ENCODE measurements around the gene TNFSF11. TPM values are rescaled to one million over a fixed set of nuclear protein-coding genes. Genes with fewer than 3 reads are reported as not detected.
A peak's percentile ranks its signal among the peaks of the same experiment; 100 is the strongest.

The TNFSF11 gene
- total and polyA plus RNA-seq, 2 donors (not counting 1 experiment from before 2014, with no cell fraction given), result not detected

DNA sequence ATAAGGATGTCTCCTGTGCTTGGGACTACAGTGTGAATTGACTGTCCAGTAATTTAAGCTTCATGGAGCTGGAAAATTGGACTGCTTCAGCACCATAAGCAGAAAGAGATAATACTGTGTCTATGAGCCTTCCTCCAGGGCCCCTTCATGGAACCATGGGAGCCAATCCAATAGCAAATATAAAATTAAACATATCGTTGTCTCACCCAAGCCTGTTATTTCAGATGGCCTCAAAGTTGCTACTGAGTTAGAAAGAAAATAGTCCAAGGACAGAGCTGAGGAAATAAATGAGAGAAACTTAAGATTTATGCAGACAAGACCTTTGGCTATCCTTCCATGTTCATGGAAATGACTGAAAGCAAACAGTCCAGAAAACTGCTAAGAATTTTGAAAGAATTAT lies 57.2 kb downstream of the TNFSF11 start:
- Histone ChIP-seq H3K9me3 (ENCODE audit: control insufficient read depth, insufficient read depth, low read depth, low read length) (no peaks in the 10 kb centered on the region), H3K27ac (ENCODE audit: insufficient read depth, low read length) (no peak overlapping the region), H3K79me2 (ENCODE audit: control insufficient read depth, insufficient read depth, low read length) (no peaks in the 10 kb centered on the region), H3K27me3 (ENCODE audit: control insufficient read depth, insufficient read depth, low read length) (peaks cover 6% of the 10 kb centered on the region), H4K20me1 (ENCODE audit: control insufficient read depth, extremely low read depth, insufficient read depth, low read length) (no peaks in the 10 kb centered on the region), H3K4me2 (ENCODE audit: extremely low read depth, insufficient read depth, low read length) (no peak overlapping the region), H3K4me1 (ENCODE audit: control insufficient read depth, extremely low read depth, insufficient read depth, low read length) (no peaks in the 10 kb centered on the region), H2AFZ (ENCODE audit: low read length) (no peak overlapping the region), H3K4me3 (replicated peaks in 1 of 4; ENCODE audit: control extremely low read depth in 1 of 4, insufficient read depth in 1 of 4, low read depth in 3 of 4, low read length in 4 of 4) (no peak overlapping the region), H3K9ac (ENCODE audit: insufficient read depth, low read length) (no peak overlapping the region), H3K36me3 (ENCODE audit: control insufficient read depth, insufficient read depth, low read length) (no peaks in the 10 kb centered on the region)
- no peak for DNase-seq (ENCODE audit: low read depth in 2 of 2)
- TF ChIP-seq, protein P1, sequence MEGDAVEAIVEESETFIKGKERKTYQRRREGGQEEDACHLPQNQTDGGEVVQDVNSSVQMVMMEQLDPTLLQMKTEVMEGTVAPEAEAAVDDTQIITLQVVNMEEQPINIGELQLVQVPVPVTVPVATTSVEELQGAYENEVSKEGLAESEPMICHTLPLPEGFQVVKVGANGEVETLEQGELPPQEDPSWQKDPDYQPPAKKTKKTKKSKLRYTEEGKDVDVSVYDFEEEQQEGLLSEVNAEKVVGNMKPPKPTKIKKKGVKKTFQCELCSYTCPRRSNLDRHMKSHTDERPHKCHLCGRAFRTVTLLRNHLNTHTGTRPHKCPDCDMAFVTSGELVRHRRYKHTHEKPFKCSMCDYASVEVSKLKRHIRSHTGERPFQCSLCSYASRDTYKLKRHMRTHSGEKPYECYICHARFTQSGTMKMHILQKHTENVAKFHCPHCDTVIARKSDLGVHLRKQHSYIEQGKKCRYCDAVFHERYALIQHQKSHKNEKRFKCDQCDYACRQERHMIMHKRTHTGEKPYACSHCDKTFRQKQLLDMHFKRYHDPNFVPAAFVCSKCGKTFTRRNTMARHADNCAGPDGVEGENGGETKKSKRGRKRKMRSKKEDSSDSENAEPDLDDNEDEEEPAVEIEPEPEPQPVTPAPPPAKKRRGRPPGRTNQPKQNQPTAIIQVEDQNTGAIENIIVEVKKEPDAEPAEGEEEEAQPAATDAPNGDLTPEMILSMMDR (conservative IDR thresholded peaks at IDR 0.05 in 1 of 2, IDR thresholded peaks at IDR 0.05 in 1 of 2; ENCODE audit: low read depth in 1 of 2, low read length in 2 of 2), result no peak
- TF ChIP-seq EZH2 (IDR thresholded peaks at IDR 0.05; ENCODE audit: low read length, missing control alignments), result no peak

DNA sequence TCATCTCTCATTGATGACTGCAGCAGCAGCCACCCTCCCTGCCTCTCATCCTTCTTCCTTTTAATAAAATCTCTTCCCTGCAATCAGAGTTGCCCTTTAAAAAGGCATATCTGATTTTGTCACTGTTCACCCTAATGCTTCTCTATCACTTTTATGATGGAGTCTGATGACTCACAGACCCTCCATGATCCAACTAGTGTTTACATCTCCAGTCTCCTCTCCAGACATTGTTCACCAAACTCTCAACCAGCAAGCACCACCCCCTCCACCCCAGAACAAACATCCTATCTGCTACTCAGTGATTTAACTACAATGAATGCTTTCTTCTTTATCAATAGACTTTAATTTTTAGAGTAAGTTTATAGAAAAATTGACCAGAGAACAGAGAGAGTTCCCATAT lies 59.5 kb downstream of the TNFSF11 start:
- Histone ChIP-seq H2AFZ (ENCODE audit: low read length) (no peak overlapping the region), H3K79me2 (ENCODE audit: control insufficient read depth, insufficient read depth, low read length) (no peaks in the 10 kb centered on the region), H3K4me3 (replicated peaks in 1 of 4; ENCODE audit: control extremely low read depth in 1 of 4, insufficient read depth in 1 of 4, low read depth in 3 of 4, low read length in 4 of 4) (no peak overlapping the region), H3K36me3 (ENCODE audit: control insufficient read depth, insufficient read depth, low read length) (no peaks in the 10 kb centered on the region), H3K4me1 (ENCODE audit: control insufficient read depth, extremely low read depth, insufficient read depth, low read length) (no peaks in the 10 kb centered on the region), H3K9me3 (ENCODE audit: control insufficient read depth, insufficient read depth, low read depth, low read length) (no peaks in the 10 kb centered on the region), H3K4me2 (ENCODE audit: extremely low read depth, insufficient read depth, low read length) (no peak overlapping the region), H3K27me3 (ENCODE audit: control insufficient read depth, insufficient read depth, low read length) (peaks cover 2% of the 10 kb centered on the region), H3K27ac (ENCODE audit: insufficient read depth, low read length) (no peak overlapping the region), H3K9ac (ENCODE audit: insufficient read depth, low read length) (no peak overlapping the region), H4K20me1 (ENCODE audit: control insufficient read depth, extremely low read depth, insufficient read depth, low read length) (no peaks in the 10 kb centered on the region)
- DNase-seq (ENCODE audit: low read depth in 2 of 2), result peak in 1 of 2 donors; percentile 27
- TF ChIP-seq EZH2 (IDR thresholded peaks at IDR 0.05; ENCODE audit: low read length, missing control alignments), result no peak
- TF ChIP-seq, protein P1 (conservative IDR thresholded peaks at IDR 0.05 in 1 of 2, IDR thresholded peaks at IDR 0.05 in 1 of 2; ENCODE audit: low read depth in 1 of 2, low read length in 2 of 2), result no peak

DNA sequence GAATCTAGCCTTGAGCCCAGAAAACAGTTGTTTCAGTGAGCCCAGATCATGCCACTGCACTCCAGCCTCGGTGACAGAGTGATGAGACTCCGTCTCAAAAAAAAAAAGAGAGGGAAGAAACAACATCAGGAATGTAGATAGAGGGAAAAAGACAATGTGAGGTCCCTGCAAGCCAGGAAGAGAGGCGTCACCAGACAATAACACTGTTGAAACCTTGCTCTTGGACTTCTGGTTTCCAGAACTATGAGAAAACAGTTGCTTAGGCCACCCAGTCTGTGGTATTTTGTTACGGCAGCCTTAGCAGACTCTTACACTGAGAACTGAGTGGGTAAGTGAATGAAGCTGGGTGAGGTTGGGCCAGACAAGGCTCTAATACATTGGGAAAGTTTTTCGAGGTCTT lies 64.1 kb downstream of the TNFSF11 start:
- no peaks in the 10 kb centered on the region for H3K79me2 ChIP-seq (ENCODE audit: control insufficient read depth, insufficient read depth, low read length)
- DNase-seq (ENCODE audit: low read depth in 2 of 2), result no peak

More for the DNA sequence above, 64.1 kb downstream of the TNFSF11 start:
- Histone ChIP-seq H3K27ac (ENCODE audit: insufficient read depth, low read length) (no peak overlapping the region), H4K20me1 (ENCODE audit: control insufficient read depth, extremely low read depth, insufficient read depth, low read length) (no peaks in the 10 kb centered on the region), H3K9me3 (ENCODE audit: control insufficient read depth, insufficient read depth, low read depth, low read length) (no peaks in the 10 kb centered on the region), H2AFZ (ENCODE audit: low read length) (no peak overlapping the region), H3K27me3 (ENCODE audit: control insufficient read depth, insufficient read depth, low read length) (peaks cover 2% of the 10 kb centered on the region), H3K4me2 (ENCODE audit: extremely low read depth, insufficient read depth, low read length) (no peak overlapping the region), H3K4me3 (replicated peaks in 1 of 4; ENCODE audit: control extremely low read depth in 1 of 4, insufficient read depth in 1 of 4, low read depth in 3 of 4, low read length in 4 of 4) (no peak overlapping the region), H3K4me1 (ENCODE audit: control insufficient read depth, extremely low read depth, insufficient read depth, low read length) (no peaks in the 10 kb centered on the region), H3K36me3 (ENCODE audit: control insufficient read depth, insufficient read depth, low read length) (no peaks in the 10 kb centered on the region), H3K9ac (ENCODE audit: insufficient read depth, low read length) (no peak overlapping the region)
- TF ChIP-seq, protein P1 (conservative IDR thresholded peaks at IDR 0.05 in 1 of 2, IDR thresholded peaks at IDR 0.05 in 1 of 2; ENCODE audit: low read depth in 1 of 2, low read length in 2 of 2), result no peak
- no peak for TF ChIP-seq EZH2 (IDR thresholded peaks at IDR 0.05; ENCODE audit: low read length, missing control alignments)
